ENCODE results near the gene PCDHGB3.
"Not testable (repeated sequence)": the region's sequence is repeated elsewhere in the genome, so short reads cannot be mapped to it uniquely, and the experiment has no call there.

The PCDHGB3 gene

DNA sequence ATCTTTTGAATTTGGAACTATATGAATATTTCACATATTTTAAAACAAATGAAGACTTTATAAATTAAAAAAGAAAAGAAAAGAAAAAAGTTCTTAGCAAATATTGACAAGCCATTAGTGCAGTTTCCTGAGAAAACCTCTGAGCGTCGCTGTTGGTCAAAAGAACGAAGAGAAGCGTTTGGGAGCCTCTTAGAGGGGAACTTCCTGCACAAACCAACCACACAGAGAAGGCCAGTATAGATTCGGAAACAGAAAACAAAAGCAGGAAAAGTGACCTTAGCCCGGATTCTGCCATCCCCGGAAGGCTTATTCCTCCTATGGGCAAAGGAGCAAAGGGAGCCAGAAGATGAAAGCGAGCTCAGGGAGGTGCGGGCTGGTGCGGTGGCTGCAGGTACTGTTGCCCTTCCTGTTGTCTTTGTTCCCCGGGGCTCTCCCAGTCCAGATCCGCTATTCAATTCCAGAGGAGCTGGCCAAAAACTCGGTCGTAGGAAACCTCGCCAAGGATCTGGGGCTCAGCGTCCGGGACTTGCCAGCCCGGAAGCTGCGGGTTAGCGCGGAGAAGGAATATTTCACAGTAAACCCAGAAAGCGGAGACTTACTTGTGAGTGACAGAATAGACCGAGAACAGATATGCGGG lies 10.1 kb upstream of the PCDHGB3 start, which contains the start of gene PCDHGB2:
PCDHGB2 (plus strand) TSS at position 205 of the 637 bp plus-strand sequence; CDS start at position 347, 142 bp downstream.
- no peak for DNase-seq

DNA sequence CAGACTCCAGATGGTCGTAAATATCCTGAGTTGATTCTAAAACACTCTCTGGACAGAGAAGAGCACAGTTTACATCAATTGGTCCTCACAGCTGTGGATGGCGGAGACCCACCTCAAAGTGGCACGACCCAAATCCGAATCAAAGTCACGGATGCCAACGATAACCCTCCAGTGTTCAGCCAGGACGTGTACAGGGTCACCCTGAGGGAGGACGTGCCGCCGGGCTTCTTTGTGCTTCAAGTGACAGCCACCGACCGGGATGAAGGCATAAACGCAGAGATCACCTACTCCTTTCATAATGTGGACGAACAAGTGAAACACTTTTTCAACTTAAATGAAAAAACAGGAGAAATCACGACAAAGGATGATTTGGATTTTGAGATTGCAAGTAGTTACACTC lies 9.4 kb upstream of the PCDHGB3 start:
- no peak for DNase-seq

DNA sequence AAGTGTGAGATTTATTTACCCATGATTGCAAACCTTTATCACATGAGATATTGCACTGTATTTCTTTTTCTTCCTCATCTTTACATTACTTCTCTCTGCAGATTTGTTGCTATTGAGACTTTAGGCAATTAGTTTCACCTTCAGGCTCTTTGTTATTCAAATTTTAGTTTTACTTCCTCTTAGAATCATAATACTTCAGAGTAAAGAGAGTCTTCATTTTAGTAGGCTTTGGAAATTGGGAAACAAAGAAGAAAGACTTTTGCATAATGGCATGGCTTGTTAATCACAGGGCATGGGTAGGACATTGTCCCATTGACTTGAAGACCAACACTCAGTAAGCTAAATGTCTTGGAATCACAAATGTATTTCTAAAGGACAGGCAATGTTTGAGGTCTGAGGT lies 7.3 kb upstream of the PCDHGB3 start:
- DNase-seq: no peak

DNA sequence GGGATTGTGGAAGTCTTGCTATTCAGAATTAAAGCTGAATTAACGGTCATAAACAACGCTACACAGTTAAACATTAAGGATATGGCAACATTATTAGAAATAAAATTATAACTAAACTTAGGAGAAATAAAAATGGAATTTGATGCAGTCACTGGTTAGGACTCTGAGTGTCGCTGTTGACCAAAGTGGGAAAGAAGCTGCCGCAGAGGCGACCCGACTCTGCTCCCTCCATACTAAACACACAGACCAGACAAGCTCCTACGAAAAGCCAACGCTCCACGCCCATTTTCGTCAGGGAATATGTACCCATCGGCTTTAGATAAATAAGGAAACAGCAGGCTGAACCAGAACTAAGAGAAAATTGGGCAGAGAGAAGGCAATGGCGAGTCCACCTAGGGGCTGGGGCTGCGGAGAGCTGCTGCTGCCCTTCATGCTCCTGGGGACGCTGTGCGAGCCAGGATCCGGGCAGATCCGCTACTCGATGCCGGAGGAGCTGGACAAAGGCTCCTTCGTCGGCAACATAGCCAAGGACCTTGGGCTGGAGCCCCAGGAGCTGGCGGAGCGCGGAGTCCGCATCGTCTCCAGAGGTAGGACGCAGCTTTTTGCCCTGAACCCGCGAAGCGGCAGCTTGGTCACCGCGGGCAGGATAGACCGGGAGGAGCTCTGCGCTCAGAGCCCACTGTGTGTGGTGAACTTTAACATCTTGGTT lies 5.9 kb upstream of the PCDHGB3 start, which contains the start of gene PCDHGA5:
PCDHGA5 (plus strand) TSS at position 211 of the 709 bp plus-strand sequence; CDS start at position 380, 169 bp downstream.
- DNase-seq: no peak

DNA sequence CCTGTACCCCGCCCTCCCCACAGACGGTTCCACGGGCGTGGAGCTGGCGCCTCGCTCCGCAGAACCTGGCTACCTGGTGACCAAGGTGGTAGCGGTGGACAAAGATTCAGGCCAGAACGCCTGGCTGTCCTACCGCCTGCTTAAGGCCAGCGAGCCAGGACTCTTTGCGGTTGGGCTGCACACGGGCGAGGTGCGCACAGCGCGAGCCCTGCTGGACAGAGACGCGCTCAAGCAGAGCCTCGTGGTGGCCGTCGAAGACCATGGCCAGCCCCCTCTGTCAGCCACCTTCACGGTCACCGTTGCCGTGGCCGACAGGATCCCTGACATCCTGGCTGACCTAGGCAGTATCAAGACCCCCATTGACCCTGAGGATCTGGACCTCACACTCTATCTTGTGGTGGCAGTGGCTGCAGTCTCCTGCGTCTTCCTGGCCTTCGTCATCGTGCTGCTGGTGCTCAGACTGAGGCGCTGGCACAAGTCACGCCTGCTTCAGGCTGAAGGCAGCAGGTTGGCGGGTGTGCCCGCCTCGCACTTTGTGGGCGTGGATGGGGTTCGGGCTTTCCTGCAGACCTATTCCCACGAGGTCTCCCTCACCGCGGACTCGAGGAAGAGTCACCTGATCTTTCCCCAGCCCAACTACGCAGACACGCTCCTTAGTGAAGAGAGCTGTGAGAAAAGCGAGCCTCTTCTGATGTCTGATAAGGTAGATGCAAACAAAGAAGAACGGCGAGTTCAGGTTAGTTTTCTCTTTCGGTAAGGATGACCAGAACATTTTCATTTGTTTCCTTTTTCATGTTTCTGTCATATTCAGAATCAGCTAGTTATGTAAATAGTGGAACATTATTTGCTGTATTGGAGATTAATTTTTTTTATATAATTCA lies 3.8 kb upstream of the PCDHGB3 start:
- DNase-seq: no peak

DNA sequence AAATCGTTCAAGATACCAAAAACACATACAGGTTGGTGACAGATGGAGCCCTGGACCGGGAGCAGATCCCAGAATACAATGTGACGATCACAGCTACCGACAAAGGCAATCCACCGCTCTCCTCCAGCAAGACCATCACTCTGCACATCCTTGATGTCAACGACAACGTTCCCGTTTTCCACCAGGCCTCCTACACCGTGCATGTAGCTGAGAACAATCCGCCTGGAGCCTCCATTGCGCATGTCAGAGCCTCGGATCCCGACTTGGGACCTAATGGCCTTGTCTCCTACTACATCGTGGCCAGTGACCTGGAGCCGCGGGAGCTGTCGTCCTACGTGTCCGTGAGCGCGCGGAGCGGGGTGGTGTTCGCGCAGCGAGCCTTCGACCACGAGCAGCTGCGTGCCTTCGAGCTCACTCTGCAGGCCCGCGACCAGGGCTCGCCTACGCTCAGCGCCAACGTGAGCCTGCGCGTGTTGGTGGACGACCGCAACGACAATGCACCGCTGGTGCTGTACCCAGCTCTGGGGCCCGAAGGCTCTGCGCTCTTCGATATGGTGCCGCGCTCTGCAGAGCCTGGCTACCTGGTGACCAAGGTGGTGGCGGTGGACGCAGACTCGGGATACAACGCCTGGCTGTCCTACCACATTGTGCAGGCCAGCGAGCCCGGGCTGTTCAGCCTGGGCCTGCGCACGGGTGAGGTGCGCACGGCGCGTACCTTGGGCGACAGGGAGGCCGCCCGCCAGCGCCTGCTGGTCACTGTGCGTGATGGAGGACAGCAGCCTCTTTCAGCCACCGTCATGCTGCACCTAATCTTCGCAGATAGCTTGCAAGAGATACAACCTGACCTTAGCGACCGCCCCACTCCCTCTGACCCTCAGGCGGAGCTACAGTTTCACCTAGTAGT lies 1.8 kb downstream of the PCDHGB3 start:
- DNase-seq: no peak

DNA sequence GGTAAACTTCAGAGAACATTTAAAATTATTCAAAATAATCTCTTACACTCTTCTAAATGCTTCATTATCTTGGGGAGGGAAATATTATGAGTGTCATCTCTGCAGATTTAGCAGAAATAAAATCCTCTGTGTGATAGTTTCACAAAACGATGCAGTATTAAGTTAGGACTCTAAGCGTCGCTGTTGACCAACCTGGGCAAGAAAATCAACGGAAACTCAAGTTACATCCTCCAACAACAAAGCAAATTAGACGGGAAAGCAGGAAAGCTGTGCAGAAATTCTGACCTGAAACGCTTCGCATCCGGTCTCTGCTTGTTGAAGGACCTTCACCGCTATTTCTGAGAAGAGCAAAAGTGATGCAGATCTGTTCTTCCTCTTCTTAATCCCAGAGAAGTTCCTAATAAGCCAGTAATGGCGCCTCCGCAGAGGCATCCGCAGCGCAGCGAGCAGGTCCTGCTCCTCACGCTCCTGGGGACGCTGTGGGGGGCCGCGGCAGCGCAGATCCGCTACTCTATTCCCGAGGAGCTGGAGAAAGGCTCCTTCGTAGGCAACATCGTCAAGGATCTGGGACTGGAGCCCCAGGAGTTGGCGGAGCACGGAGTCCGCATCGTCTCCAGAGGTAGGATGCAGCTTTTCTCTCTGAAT lies 3.8 kb downstream of the PCDHGB3 start, which contains the start of gene PCDHGA6:
PCDHGA6 (plus strand) TSS at position 219 of the 645 bp plus-strand sequence; CDS start at position 412, 193 bp downstream.
- DNase-seq: no peak

DNA sequence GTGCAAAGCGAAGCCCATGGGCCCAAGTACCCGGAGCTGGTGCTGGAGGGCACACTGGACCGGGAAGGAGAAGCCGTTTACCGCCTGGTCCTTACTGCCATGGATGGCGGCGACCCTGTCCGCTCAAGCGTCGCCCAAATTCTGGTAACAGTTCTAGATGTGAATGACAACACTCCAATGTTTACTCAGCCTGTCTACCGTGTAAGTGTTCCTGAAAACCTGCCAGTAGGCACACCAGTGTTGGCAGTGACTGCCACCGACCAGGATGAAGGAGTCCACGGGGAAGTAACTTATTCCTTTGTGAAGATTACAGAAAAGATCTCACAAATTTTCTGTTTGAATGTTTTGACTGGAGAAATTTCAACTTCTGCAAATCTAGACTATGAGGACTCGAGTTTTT lies 4.6 kb downstream of the PCDHGB3 start:
- no peak for DNase-seq

DNA sequence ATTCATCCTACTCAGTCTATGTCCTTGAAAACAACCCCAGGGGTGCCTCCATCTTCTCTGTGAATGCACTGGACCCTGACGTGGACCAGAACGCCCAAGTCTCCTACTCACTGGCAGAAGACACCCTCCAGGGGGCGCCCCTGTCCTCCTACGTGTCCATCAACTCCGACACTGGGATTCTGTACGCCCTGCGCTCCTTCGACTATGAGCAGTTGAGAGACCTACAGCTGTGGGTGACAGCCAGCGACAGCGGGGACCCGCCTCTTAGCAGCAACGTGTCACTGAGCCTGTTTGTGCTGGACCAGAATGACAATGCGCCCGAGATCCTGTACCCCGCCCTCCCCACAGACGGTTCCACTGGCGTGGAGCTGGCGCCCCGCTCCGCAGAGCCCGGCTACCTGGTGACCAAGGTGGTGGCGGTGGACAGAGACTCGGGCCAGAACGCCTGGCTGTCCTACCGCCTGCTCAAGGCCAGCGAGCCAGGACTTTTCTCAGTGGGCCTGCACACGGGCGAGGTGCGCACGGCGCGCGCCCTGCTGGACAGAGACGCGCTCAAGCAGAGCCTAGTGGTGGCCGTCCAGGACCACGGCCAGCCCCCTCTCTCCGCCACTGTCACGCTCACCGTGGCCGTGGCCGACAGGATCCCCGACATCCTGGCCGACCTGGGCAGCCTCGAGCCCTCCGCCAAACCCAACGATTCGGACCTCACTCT lies 5.6 kb downstream of the PCDHGB3 start:
- DNase-seq: not testable (repeated sequence)

DNA sequence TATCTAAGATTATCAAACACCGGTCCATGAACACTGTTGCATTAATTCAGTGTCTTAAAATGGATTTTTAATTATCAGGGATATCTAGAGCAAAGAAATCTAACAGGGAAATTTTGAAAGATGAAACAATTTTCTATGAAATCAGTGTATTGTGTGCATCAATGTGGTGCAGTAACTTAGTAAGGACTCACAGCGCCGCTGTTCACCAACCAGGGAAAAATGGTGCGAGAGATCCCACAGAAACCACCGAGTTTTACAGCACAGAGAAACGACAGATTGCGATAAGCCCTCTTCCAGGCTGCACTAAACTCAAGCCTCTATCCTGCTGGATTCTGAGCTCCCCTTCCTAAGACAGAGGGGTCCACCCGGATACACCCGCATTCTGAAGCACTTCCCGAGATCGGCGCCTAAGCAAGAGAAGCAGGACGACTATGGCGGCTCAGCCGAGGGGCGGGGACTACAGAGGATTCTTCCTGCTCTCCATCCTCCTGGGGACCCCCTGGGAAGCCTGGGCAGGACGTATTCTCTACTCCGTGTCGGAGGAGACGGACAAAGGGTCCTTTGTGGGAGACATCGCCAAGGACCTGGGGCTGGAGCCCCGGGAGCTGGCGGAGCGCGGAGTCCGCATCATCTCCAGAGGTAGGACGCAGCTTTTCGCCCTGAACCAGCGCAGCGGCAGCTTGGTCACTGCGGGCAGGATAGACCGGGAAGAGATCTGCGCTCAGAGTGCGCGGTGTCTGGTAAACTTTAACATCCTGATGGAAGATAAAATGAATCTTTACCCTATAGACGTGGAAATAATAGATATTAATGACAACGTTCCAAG lies 12.6 kb downstream of the PCDHGB3 start, which contains the start of gene PCDHGA7:
PCDHGA7 (plus strand) TSS at position 274 of the 826 bp plus-strand sequence; CDS start at position 432, 158 bp downstream.
- no peak for DNase-seq

DNA sequence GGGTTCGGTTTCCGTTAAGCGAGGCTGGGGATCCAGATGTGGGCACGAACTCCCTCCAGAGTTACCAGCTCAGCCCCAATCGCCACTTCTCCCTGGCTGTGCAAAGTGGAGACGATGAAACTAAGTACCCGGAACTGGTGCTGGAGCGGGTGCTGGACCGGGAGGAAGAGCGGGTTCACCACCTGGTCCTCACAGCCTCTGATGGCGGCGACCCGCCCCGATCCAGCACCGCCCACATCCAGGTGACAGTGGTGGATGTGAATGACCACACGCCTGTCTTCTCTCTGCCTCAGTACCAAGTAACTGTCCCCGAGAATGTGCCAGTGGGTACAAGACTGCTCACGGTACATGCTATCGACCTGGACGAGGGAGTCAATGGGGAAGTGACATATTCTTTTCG lies 13.3 kb downstream of the PCDHGB3 start:
- no peak for DNase-seq

DNA sequence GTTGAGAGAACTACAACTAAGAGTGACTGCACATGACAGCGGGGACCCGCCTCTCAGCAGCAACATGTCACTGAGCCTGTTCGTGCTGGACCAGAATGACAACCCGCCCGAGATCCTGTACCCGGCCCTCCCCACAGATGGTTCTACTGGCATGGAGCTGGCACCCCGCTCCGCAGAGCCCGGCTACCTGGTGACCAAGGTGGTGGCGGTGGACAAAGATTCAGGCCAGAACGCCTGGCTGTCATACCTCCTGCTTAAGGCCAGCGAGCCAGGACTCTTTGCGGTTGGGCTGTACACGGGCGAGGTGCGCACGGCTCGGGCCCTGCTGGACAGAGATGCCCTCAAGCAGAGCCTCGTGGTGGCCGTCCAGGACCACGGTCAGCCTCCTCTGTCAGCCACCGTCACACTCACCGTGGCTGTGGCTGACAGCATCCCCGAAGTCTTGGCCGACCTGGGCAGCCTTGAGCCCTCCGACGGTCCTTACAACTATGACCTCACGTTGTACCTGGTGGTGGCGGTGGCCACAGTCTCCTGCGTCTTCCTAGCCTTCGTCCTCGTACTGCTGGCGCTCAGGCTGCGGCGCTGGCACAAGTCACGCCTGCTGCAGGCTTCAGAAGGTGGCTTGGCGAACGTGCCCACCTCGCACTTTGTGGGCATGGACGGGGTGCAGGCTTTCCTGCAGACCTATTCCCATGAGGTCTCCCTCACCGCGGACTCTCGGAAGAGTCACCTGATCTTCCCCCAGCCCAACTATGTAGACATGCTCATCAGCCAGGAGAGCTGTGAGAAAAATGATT lies 14.6 kb downstream of the PCDHGB3 start:
- DNase-seq: no peak

DNA sequence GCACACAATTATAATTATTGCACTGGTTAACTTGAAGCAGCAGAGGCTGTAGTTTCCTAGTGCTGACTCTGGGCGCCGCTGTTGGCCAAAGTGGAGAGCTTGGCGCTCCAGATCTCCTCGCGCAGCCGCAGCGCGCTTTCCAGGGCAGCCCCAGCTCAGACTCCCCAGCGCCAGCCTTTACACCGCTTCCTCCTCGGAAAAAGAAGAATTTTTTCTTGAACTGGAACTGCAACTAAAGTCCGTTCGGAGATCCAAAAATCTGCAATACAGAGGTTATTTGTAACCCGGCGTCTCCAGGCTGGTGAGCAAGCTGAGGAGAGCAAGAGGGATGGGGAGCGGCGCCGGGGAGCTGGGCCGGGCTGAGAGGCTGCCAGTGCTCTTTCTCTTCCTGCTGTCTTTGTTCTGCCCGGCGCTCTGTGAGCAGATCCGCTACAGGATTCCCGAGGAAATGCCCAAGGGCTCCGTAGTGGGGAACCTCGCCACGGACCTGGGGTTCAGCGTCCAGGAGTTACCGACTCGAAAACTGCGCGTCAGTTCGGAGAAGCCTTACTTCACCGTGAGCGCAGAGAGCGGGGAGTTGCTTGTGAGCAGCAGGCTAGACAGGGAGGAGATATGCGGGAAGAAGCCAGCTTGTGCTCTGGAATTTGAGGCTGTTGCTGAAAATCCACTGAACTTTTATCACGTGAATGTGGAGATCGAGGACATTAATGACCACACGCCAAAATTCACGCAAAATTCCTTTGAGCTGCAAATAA lies 17.7 kb downstream of the PCDHGB3 start, which contains the start of gene PCDHGB4:
PCDHGB4 (plus strand) TSS at position 142 of the 755 bp plus-strand sequence; CDS start at position 329, 187 bp downstream.
- DNase-seq: not testable (repeated sequence)

DNA sequence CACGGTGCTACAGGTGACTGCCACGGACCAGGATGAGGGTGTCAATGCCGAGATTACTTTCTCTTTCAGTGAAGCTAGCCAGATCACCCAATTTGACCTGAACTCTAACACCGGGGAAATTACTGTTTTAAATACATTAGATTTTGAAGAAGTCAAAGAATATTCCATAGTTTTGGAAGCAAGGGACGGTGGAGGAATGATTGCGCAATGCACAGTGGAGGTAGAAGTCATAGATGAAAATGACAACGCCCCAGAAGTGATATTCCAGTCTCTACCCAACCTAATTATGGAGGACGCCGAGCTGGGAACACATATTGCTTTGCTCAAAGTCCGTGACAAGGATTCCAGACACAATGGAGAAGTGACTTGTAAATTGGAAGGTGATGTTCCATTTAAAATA lies 18.6 kb downstream of the PCDHGB3 start:
- DNase-seq: no peak

DNA sequence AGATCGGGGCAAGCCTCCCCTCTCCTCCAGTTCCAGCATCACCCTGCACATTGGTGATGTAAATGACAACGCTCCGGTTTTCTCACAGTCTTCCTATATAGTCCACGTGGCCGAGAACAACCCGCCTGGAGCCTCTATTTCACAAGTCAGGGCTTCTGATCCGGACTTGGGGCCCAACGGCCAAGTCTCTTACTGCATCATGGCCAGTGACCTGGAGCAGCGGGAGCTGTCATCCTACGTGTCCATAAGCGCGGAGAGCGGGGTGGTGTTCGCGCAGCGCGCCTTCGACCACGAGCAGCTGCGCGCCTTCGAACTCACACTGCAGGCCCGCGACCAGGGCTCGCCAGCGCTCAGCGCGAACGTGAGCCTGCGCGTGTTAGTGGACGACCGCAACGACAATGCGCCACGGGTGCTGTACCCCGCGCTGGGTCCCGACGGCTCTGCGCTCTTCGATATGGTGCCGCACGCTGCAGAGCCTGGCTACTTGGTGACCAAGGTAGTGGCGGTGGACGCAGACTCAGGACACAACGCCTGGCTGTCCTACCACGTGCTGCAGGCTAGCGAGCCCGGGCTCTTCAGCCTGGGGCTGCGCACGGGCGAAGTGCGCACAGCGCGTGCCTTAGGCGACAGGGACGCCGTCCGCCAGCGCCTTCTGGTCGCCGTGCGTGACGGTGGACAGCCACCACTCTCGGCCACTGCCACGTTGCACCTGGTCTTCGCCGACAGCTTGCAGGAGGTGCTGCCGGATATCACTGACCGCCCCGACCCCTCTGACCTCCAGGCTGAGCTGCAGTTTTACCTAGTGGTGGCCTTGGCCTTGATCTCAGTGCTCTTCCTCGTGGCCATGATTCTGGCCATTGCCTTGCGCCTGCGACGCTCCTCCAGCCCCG lies 19.4 kb downstream of the PCDHGB3 start:
- DNase-seq: no peak

DNA sequence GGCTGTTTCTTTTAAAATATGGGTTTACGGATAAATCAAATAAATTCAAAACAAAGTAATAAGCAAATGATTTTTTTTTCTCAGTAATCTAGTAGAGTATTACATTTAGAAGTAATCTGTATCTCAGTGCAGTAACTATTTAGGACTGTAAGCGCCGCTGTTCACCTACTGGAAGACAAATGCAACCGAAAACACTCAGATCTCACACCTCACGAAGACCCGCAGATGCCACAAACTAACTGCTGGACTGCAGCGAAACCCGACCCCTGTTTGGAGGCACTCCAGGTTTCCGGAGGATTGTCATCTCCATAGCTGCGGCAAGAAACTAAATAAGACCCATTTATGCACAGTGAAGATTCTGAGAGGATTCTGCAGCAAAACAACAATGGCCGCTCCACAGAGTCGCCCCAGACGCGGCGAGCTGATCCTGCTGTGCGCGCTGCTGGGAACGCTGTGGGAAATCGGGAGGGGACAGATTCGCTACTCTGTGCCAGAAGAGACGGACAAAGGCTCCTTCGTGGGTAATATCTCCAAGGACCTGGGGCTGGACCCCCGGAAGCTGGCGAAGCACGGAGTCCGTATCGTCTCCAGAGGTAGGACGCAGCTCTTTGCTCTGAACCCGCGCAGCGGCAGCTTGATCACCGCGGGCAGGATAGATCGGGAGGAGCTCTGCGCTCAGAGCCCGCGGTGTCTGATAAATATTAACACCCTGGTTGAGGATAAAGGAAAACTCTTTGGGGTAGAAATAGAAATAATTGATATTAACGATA lies 22.6 kb downstream of the PCDHGB3 start, which contains the start of gene PCDHGA8:
PCDHGA8 (plus strand) TSS at position 205 of the 770 bp plus-strand sequence; CDS start at position 386, 181 bp downstream.
- DNase-seq: no peak

Measured in activated CD4-positive, CD25-positive, alpha-beta regulatory T cell treated with anti-CD3 and anti-CD28 coated beads, Interleukin-2, amount 50 U/mL, for 72 hours (primary cell).